Measurements from ENCODE around the gene WNT9A. TPM values are rescaled to one million over a fixed set of nuclear protein-coding genes. Genes with fewer than 3 reads are reported as not detected.

The WNT9A gene
- total and polyA plus RNA-seq, 4 donors: 2.6 to 8.6 (median 4.9) TPM

DNA sequence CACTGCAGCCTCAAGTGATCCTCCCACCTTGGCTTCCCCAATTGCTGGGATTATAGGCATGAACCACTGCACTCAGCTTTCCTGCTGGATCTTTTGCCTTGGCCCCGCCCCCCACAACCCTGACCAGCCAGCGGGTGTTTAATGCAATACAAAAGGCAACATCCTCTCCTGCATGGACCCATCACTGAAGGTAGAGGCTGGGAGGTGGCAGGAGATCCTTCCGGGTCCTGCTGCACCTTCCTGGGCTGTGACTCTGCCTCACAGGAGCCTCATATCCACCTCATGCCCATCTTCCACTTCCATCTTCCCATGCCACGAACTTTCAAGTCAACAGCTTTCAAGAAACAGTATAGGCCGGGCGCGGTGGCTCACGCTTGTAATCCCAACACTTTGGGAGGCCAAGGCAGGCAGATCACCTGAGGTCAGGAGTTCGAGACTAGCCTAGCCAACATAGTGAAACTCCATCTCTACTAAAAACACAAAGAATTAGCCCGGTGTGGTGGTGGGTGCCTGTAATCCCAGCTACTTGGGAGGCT is 11.7 kb upstream of the WNT9A start:
- Histone ChIP-seq H3K4me1 (ENCODE audit: control insufficient read depth in 5 of 5, insufficient read depth in 5 of 5, low read length in 5 of 5) (no peaks in the 10 kb centered on the region), H3K9ac (ENCODE audit: insufficient read depth in 1 of 2, low read length in 2 of 2) (no peak overlapping the region), H3K4me3 (no peak overlapping the region), H3K36me3 (ENCODE audit: control insufficient read depth in 4 of 4, insufficient read depth in 4 of 4, low read length in 4 of 4) (no peaks in the 10 kb centered on the region), H3K9me3 (ENCODE audit: control insufficient read depth in 4 of 4, insufficient read depth in 3 of 4, low read length in 3 of 4) (peaks cover 0 to 4% (median 0%) of the 10 kb centered on the region in 4 donors), H3K27me3 (ENCODE audit: control insufficient read depth in 3 of 3, insufficient read depth in 3 of 3, low read length in 2 of 3) (no peaks in the 10 kb centered on the region), H3K27ac (ENCODE audit: low read depth in 1 of 2, low read length in 1 of 2) (no peak overlapping the region)
- ATAC-seq (ENCODE audit: insufficient read depth, low FRiP score) (no peak), DNase-seq (no peak)
- TF ChIP-seq, protein P1, sequence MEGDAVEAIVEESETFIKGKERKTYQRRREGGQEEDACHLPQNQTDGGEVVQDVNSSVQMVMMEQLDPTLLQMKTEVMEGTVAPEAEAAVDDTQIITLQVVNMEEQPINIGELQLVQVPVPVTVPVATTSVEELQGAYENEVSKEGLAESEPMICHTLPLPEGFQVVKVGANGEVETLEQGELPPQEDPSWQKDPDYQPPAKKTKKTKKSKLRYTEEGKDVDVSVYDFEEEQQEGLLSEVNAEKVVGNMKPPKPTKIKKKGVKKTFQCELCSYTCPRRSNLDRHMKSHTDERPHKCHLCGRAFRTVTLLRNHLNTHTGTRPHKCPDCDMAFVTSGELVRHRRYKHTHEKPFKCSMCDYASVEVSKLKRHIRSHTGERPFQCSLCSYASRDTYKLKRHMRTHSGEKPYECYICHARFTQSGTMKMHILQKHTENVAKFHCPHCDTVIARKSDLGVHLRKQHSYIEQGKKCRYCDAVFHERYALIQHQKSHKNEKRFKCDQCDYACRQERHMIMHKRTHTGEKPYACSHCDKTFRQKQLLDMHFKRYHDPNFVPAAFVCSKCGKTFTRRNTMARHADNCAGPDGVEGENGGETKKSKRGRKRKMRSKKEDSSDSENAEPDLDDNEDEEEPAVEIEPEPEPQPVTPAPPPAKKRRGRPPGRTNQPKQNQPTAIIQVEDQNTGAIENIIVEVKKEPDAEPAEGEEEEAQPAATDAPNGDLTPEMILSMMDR (IDR thresholded peaks at IDR 0.05; ENCODE audit: control extremely low read depth, extremely low read depth): no peak
- WGBS, 2 donors: 94 to 95% methylated on average over 10 of the region's 10 CpGs

DNA sequence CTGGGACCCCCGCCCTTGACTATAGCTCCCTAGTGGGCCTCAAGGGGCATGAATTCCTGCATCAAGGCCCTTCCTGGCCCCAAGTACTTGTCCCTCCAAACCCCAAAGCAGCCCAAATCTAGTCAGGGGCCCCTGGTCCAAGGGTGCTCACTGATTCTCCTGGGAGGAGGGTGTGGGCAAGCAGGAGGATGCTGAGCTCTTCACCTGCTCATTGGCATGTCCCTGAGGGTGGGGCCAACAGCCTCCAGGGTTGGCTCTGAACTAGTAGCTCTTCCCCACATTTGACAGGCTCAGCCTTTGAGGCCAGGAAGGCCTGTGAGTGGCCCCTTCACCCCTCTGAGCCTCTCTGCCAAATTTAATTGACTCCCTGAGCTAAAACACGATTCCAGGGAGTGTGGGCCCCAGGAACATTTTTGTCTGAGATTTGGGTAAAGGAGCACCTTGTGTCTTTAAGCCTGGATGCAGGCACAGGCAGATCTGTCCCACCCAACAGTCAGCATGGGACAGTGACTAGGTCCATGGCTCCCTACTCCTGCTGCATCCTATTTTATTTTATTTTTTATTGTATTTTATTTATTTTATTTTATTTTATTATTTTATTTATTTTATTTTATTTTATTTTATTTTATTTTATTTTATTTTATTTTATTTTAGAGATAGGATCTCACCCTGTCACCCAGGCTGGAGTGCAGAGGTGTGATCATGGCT is 11.0 kb upstream of the WNT9A start:
- TF ChIP-seq, protein P1 (IDR thresholded peaks at IDR 0.05; ENCODE audit: control extremely low read depth, extremely low read depth): no peak
- no peak overlapping the region for H3K9ac ChIP-seq (ENCODE audit: insufficient read depth in 1 of 2, low read length in 2 of 2)
- DNase-seq: no peak
- no peak for ATAC-seq (ENCODE audit: insufficient read depth, low FRiP score)
- WGBS, 2 donors: 61 to 77% methylated on average over 2 of the region's 2 CpGs
- H3K4me1 ChIP-seq (ENCODE audit: control insufficient read depth in 5 of 5, insufficient read depth in 5 of 5, low read length in 5 of 5): peaks cover 0 to 3% (median 0%) of the 10 kb centered on the region in 5 donors
- H3K27me3 ChIP-seq (ENCODE audit: control insufficient read depth in 3 of 3, insufficient read depth in 3 of 3, low read length in 2 of 3): no peaks in the 10 kb centered on the region
- H3K27ac ChIP-seq (ENCODE audit: low read depth in 1 of 2, low read length in 1 of 2): no peak overlapping the region
- no peak overlapping the region for H3K4me3 ChIP-seq
- no peaks in the 10 kb centered on the region for H3K36me3 ChIP-seq (ENCODE audit: control insufficient read depth in 4 of 4, insufficient read depth in 4 of 4, low read length in 4 of 4)
- peaks cover 0 to 4% (median under 1%) of the 10 kb centered on the region in 4 donors for H3K9me3 ChIP-seq (ENCODE audit: control insufficient read depth in 4 of 4, insufficient read depth in 3 of 4, low read length in 3 of 4)

DNA sequence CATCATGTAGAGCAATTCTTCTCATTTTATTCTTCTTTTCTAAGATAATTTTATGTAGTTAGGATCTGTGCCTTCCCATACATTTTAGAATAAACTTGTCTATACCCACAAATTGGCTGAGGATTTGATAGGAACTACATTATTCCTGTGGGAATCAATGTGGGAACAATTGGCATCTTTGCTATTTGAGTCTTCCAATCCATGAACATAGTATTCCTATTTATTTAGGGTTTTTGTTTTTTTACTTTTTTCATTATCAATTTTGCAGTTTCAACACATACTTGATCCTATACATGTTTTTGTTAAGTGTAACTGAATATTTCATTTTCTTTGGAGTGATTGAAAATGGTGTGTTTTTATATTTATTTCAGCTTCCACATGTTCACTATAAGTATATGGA is 8.1 kb upstream of the WNT9A start:
- no peak overlapping the region for H3K9ac ChIP-seq (ENCODE audit: insufficient read depth in 1 of 2, low read length in 2 of 2)
- H3K27ac ChIP-seq (ENCODE audit: low read depth in 1 of 2, low read length in 1 of 2): no peak overlapping the region
- no peaks in the 10 kb centered on the region for H3K36me3 ChIP-seq (ENCODE audit: control insufficient read depth in 4 of 4, insufficient read depth in 4 of 4, low read length in 4 of 4)
- H3K4me3 ChIP-seq: no peak overlapping the region
- peaks cover 0 to 12% (median 0%) of the 10 kb centered on the region in 5 donors for H3K4me1 ChIP-seq (ENCODE audit: control insufficient read depth in 5 of 5, insufficient read depth in 5 of 5, low read length in 5 of 5)
- H3K27me3 ChIP-seq (ENCODE audit: control insufficient read depth in 3 of 3, insufficient read depth in 3 of 3, low read length in 2 of 3): no peaks in the 10 kb centered on the region
- DNase-seq: no peak
- H3K9me3 ChIP-seq (ENCODE audit: control insufficient read depth in 4 of 4, insufficient read depth in 3 of 4, low read length in 3 of 4): peaks cover 0 to 4% (median under 1%) of the 10 kb centered on the region in 4 donors
- TF ChIP-seq, protein P1 (IDR thresholded peaks at IDR 0.05; ENCODE audit: control extremely low read depth, extremely low read depth): no peak
- no peak for ATAC-seq (ENCODE audit: insufficient read depth, low FRiP score)

Measured in lung (tissue), 12 donors.